Measurements from ENCODE around the gene METTL4. TPM values are rescaled to one million over a fixed set of nuclear protein-coding genes. Genes with fewer than 3 reads are reported as not detected.

Gene METTL4
- total RNA-seq, 1 experiment from 2014 or later, result 15.5 TPM

- ATAC-seq (no peak), DNase-seq (ENCODE audit: low read depth, low spot score) (no peak)
- Histone ChIP-seq H2AFZ (ENCODE audit: low read depth, low read length, poor library complexity, severe bottlenecking) (no peak overlapping the region), H3K27ac (ENCODE audit: low read depth, low read length) (no peak overlapping the region), H3K36me3 (ENCODE audit: control insufficient read depth in 1 of 2, insufficient read depth in 2 of 2, low read length in 2 of 2) (peaks cover 18 to 22% of the 10 kb centered on the region in 2 experiments), H3K9me3 (ENCODE audit: control insufficient read depth in 1 of 2, insufficient read depth in 1 of 2, low read depth in 1 of 2, low read length in 2 of 2) (no peaks in the 10 kb centered on the region), H4K20me1 (ENCODE audit: insufficient read depth) (no peaks in the 10 kb centered on the region), H3K79me2 (ENCODE audit: insufficient read depth, low read length) (peaks cover 65% of the 10 kb centered on the region), H3K4me1 (ENCODE audit: control insufficient read depth in 1 of 2, insufficient read depth in 2 of 2, low read length in 2 of 2) (peaks cover 8 to 16% of the 10 kb centered on the region in 2 experiments; a peak in 3 of 4 replicates), H3K4me2 (ENCODE audit: low read length) (peak overlapping the region; percentile 86), H3K27me3 (ENCODE audit: insufficient read depth, low read length) (no peaks in the 10 kb centered on the region), H3K9me2 (ENCODE audit: insufficient read depth) (no peaks in the 10 kb centered on the region), H3K9ac (ENCODE audit: low read length) (peak overlapping the region; percentile 85; the same call in 1 of the 2 replicates), H3K4me3 (replicated peaks in 1 of 2; ENCODE audit: low read depth in 1 of 2, low read length in 2 of 2) (peak overlapping the region; percentile 80 to 91)
- RAD21 ChIA-PET (ENCODE audit: low non-redundant PET in 1 of 2, low total read pairs in 2 of 2, uncharacterized antibody in 2 of 2, unreplicated experiment in 2 of 2), result interaction anchor here in 1 of 2 experiments (0.5 kb wide), 1 partner anchor 85 kb away, joined by 3 read pairs; no protein-coding TSS in a partner anchor
- intact Hi-C loops (cut with micrococcal nuclease), result loop anchor here (5.0 kb wide), 1 partner anchor 84 kb away; the partner anchor contains the start of gene SMCHD1
- no peak for TF ChIP-seq ELF1 (IDR thresholded peaks at IDR 0.05; ENCODE audit: borderline replicate concordance, low read depth)
- TF ChIP-seq ZFX (IDR thresholded peaks at IDR 0.05), result no peak
- TF ChIP-seq EZH2phosphoT487 (IDR thresholded peaks at IDR 0.05; ENCODE audit: borderline replicate concordance), result no peak
- no peak for TF ChIP-seq CTCF (IDR thresholded peaks at IDR 0.05 in 2 of 3, conservative IDR thresholded peaks at IDR 0.05 in 1 of 3; ENCODE audit: borderline replicate concordance in 1 of 3, insufficient read depth in 1 of 3, low read depth in 2 of 3, low read length in 2 of 3)
- no peak for TF ChIP-seq ZNF274 (IDR thresholded peaks at IDR 0.05; ENCODE audit: low read depth, low read length)
- TF ChIP-seq YY1 (IDR thresholded peaks at IDR 0.05; ENCODE audit: extremely low read depth, insufficient replicate concordance, low read depth, low read length), result no peak
- no peak for TF ChIP-seq SP1 (IDR thresholded peaks at IDR 0.05; ENCODE audit: low read depth)
- TF ChIP-seq RAD21 (IDR thresholded peaks at IDR 0.05; ENCODE audit: low read depth), result no peak
- TF ChIP-seq TCF7L2 (IDR thresholded peaks at IDR 0.05; ENCODE audit: borderline replicate concordance, extremely low read depth, insufficient read depth, insufficient read length), result no peak
- TF ChIP-seq SIN3A (IDR thresholded peaks at IDR 0.05; ENCODE audit: low read depth), result no peak
- no peak for TF ChIP-seq CEBPB (IDR thresholded peaks at IDR 0.05; ENCODE audit: low read depth)
- no peak for TF ChIP-seq EGR1 (IDR thresholded peaks at IDR 0.05; ENCODE audit: low read depth)
- no peak for TF ChIP-seq SRF (IDR thresholded peaks at IDR 0.05; ENCODE audit: low read depth)
- TF ChIP-seq ATF3 (IDR thresholded peaks at IDR 0.05), result no peak
- TF ChIP-seq FOSL1 (IDR thresholded peaks at IDR 0.05; ENCODE audit: low read depth), result no peak
- TF ChIP-seq REST (IDR thresholded peaks at IDR 0.05; ENCODE audit: low read depth), result no peak
- POLR2A ChIA-PET, result no interaction called here
- CTCF ChIA-PET, result no interaction called here
- no TSS peak for BruUV-seq (replicated peaks)
These were observed 1.6 kb upstream of the METTL4 start for GRCh38 chr18:2572892-2573291.
